HG03039 (cell line): ENCODE data around the gene SMIM32.

Source experiments
- ATAC-seq: cut with Tn5 transposase; IDR thresholded peaks from one replicate; pipeline ENCODE4 v1.9.1; 2021; ENCODE audit warnings: mild to moderate bottlenecking, moderate library complexity; ENCODE audit not compliant: unreplicated experiment

The SMIM32 gene

DNA sequence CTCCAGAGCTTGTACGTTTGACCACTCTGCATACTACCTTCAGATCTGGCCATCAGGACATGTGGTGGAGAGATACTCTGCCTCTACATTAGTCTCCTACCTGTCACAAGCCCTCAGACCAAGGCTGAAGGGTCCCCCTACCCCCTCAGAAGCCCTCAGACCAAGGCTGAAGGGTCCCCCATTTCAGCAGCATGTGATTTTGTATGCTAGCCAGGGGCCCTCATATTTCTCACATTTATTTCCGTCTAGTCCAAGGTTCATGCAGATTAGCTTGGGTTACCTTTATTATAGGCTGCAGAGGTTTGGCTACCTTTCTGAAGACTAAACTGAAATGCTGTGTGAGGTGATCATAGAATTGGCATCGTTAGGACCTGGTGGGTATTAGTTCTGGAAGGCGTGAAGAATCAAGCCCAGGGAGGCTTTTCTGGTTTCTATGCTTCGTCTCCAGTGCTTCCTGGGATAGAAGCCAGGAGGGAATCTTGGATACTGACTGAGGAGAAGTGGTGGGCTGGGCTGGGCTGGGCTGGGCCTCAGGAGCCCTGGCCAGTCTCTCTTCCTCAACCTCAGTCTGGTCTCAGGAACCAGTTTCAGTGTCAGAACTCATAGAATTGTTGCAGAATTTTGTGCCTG, 2.8 kb downstream of the SMIM32 start:
- ATAC-seq: no peak

DNA sequence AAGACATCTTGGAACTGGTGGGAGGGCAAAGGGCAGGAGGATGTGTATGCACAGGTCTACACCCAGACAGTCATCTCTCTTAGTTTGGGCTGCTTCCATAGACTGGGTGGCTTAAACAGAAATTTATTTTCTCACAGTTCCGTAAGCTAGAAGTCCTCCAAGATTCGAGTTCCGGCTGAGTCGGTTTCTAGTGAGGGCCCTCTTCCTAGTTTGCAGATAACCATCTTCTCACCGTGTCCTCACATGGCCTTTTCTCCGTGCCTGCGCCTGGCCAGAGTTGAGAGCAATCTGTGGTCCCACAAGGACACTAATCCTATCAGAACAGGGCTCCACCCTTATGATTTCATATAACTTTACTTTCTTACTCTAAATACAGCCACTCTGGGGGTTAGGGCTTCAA, 4.1 kb downstream of the SMIM32 start:
- ATAC-seq: no peak

DNA sequence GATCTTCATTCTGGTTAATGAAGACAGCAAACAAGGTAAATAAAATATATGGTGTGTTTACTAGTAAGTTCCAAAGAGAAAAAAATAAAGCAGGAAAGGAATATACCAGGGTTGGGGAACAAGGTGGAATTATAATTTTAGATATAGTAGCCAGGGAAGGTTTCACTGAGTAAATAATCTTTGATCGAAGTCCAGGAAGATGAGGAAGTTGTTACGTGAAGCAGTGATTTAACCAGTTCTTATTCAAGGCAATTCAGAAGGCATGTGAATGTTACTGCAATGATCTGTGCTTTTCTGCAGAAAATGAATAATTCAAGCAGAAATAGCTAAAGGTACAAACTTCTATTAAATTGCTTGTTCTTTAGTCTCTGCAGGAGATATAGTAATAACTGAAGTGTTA, 6.2 kb downstream of the SMIM32 start:
- ATAC-seq: no peak

DNA sequence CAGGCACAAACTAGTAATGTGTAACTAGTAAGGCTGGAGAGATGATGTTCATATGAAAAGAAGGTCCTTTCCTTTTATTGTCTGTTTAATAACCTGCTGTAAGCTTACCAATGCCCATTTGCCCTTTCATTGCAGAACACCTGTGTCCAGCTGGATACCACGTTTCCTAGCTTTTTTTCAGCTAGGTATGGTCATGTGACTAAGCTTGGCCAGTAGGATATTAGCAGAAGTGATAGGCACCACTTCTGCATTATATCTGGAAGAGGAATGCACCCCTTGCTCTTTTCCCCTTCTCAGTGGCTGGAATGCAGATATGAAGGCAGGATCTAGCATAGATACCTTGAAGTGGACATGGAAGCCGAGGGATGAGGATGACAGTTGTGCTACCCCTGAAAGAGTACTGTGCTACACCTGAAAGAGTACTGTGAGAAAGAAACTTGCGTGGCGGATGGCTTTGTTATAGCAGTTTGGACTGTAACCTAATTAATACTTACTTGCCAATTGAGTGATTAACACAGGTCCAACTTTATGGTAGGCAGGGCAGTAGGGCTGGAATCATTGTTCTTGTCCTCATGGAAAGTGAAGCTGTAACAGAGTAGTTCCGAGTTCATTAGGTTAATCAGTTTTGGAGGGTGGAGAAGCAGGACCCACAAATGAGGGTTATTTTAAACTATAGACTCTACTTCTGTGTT, 6.8 kb downstream of the SMIM32 start:
- ATAC-seq: no peak

DNA sequence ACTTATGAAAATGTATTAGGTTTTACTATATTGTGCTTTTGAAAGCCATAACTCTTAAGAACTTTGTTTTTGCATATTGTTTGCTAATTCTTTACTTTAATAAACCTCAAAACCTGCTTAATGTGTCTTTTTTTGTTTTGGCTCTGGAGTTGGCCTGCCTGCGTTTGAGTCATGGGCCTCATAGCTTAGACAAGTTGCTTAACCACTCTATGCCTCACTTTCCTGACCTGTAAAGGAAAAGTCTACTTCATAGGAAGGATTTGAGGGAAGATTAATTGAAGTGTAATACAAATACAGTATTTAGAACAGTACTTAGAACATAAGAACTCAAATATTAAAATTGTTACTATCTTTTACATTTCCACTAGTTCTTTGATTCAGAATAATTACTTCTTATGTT, 10.3 kb downstream of the SMIM32 start:
- ATAC-seq: no peak

DNA sequence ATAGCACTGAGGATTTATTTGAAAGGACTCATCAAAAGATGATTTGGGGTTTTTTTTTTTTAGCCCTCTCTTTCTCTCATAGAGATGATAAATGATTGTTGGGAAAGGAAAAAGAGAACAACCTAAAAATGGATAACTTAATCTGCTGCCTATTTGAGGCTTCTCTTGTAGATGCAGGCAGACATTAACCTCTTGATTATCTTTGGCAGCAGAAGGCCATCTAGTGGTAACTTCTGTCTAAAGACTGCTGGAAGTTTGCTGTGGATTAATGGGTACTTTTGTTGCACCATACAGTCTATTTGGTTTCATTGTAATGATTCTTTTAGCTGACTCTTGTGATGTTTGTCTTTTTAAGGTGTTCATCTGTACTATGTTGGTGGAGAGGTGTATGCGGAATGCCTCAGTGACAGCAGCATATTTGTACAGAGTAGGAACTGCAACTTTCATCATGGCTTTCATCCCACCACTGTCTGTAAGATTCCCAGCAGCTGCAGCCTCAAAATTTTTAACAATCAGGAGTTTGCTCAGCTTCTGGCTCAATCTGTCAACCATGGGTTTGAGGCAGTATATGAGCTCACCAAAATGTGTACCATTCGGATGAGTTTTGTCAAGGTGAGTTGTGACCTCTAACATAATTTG, 18.8 kb downstream of the SMIM32 start:
- ATAC-seq: no peak

DNA sequence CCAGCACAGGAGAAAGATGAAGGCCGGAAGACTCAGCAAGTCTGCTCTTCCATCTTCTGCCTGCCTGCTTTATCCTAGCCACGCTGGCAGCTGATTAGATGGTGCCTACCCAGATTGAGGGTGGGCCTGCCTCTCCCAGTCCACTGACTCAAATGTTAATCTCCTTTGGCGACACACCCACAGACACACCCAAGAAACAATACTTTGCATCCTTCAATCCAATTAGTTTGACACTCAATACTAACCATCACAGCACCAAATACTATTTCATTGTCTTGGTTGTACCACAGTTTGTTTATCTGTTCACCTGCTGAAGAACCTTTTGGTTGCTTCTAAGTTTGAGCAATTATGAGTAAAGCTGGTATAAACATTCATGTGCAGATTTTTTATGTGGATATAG, 23.7 kb downstream of the SMIM32 start:
- ATAC-seq: no peak

DNA sequence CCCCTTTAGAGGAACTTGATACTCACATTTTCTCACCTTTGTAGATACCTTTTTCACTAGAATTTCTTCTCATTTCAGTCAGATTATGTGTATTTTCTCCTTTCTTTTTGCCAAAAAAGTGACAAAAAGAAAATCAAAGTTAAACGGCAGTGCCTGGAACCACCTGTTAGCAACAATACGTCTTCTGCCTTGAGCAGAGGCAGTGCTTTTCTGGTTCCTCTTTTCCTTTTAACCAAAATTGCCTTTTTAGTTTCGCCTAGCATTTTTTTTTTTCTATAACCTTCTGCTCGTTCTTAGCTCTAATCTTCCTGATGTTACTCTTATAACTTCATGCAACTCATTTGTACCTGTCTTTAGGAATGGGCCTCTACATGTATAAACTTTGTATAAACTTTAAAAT, 26.1 kb downstream of the SMIM32 start:
- peak; percentile 61 for ATAC-seq

DNA sequence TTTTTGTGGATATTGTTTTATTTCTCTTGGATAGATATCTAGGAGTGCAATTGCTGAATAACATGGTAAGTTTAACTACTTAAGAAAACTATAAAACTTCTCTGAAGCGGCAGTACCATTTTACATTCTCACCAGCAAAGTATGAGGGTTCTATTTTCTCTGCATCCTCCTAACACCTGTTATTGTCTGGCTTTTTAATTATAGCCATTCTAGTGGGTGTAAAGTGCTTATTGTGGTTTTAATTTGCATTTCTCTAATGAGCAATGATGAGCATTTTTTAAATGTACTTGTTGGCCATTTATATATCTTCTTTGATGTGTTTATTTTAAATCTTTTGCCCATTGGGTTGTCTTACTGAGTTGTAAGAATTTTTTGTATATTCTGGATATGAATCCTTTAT, 28.7 kb downstream of the SMIM32 start:
- no peak for ATAC-seq

DNA sequence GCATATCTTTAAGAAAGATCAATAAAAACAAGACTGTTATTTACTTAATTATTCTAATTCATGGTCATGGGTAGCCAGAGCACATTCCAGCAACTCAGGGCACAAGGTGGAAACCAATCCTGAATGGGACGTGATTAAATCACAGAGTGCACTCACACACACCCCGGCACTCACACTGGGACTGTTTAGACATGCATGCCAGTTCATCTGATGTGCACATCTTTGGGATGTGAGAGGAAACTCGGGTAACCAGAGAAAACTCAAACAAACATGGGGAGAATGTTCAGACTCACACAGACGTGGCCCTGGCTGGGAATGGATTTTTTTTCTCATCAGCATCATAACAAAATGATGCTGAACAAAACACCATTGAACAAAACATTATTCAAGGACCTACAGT, 31.0 kb downstream of the SMIM32 start:
- no peak for ATAC-seq

DNA sequence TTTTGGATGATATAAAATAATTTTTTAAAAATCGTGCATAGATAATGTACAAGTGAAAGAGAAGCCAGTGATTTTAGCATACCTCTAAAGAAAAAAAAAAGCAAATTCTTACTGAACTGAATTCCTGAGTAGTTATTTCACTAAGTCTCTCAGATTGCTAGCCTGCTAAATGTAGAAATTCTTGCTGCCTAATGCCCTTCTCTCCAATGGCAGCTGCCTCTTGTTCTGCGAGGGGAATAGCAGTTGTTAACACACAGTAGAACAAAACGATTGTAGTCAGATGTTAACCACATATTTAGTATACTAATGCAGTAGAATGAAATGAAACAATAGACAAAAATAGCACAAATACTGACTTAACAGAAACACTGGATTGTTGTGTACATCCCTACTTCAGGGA, 33.5 kb downstream of the SMIM32 start:
- ATAC-seq: no peak

DNA sequence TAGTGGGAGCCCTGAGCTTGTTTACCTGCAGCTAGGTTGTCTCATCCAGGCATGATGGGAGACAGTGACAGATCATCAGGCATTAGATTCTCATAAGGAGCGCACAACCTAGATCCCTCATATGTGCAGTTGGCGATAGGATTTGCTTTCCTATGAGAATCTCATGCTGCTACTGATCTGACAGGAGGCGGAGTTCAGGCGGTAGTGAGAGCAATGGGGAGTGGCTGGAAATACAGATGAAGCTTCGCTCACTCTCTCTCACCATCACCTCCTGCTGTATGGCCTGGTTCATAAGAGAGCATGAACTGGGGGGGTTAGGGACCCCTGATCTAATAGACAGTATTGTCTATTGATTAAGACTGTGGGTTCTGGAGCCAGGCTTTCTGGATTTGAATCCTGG, 35.4 kb downstream of the SMIM32 start:
- ATAC-seq: no peak

DNA sequence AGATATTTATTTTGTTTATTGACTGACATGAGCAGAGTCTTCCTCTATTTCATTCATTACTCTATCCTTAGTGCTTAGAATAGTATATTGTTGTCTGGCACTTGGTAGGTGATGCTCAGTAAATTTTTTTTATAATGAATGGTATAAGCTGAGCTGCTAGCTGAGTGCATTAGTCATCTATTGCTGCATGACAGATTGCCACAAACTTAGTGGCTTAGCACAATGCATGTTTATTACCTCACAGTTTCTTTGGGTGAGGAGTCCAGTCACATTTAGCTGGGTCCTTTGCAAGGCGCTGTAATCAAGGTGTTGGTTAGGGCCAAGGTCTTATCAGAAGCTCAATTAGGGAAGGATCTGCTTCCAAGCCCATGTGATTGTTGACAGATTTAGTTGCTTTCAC, 37.2 kb downstream of the SMIM32 start:
- ATAC-seq: no peak

DNA sequence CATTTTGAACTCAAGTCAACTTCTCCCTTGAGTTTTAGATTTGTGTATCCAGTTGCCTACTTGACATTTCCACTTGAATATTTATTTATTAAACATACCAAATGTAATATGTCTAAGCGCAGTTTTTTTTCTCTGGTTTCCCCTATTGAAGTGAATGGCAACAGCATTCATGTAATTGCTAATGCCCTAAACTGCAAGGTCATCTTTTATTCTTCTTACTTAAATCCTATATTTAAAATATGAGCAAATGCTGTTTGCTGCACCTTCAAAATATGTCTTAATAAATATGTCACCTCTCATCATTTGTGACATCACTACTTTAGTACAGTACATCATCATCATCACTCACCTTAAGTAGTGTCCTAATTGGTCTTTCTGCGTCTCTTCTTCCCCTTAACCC, 37.9 kb downstream of the SMIM32 start:
- ATAC-seq: no peak

DNA sequence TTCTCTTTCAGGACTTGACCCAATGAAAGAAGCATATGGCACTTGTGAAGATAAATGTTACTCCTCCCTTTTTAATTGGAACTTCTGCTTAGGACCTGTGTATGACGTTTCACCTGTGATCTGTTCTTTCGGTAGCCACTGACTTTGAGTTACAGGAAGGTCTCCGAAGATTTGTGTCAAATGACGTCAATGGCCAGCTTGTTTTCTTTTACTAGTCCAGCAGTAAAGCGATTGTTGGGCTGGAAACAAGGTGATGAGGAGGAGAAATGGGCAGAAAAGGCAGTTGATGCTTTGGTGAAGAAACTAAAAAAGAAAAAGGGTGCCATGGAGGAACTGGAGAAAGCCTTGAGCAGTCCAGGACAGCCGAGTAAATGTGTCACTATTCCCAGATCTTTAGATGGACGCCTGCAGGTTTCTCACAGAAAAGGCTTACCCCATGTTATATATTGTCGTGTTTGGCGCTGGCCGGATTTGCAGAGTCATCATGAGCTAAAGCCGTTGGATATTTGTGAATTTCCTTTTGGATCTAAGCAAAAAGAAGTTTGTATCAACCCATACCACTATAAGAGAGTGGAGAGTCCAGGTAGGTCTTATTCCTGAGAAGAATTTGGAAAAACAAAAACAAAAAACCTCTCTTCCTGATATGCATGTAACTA, 39.3 kb downstream of the SMIM32 start:
- no peak for ATAC-seq

DNA sequence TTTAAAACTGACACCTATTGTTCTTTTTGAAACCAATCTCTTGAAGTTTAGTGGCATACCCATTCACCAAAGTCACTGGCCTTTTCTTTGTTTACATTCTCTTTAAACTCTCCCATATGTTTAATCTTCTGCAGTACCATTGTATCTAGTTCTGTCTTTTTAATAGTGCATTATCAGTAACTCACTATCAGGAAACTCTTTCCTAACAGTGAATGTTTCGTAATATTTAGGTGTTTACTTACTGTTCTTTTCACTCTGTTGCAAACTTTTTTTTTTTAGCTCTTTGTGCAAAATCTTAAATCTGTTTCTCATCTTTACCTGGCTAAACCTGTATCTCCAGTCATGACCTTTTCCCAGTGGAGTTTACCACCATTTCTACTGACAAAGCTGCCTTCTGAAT, 43.1 kb downstream of the SMIM32 start:
- ATAC-seq: no peak

DNA sequence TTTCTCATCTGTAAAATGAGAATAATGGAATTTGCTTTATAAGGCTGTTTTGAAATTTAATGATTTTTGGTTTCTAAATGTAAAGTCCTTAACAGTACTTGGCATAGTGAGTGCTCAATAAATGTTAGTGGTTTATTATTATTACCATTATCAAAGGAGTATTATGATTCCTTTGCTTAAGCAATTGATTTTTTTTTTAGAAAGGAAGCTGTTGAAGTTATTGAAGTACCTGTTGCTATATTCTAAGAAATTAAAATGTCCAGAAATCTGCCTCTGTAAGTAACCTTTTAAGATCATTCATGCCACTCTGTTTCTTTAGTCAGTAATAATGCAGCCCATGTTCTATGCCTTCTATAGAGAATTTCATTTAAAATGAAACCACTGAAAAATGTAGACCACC, 45.3 kb downstream of the SMIM32 start:
- ATAC-seq: no peak

DNA sequence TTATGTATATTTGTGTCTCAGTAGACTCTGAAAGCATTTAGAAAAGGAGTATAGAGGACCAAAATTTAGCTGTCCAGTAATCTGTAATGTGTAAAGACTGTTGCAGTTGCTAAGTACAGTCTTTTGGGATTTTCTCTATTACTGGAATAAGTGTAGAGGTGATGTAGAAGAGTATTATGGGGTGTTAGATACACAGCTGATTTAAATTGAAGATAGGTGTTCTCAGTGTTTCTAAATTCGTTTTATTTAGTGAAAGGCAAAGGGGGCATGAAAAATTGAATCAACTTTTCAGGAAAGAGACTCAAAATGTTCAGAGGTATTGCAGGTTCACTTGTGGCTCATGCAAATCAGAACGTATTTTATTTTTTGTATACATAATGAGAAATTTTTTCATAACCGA, 46.8 kb downstream of the SMIM32 start:
- ATAC-seq: no peak

DNA sequence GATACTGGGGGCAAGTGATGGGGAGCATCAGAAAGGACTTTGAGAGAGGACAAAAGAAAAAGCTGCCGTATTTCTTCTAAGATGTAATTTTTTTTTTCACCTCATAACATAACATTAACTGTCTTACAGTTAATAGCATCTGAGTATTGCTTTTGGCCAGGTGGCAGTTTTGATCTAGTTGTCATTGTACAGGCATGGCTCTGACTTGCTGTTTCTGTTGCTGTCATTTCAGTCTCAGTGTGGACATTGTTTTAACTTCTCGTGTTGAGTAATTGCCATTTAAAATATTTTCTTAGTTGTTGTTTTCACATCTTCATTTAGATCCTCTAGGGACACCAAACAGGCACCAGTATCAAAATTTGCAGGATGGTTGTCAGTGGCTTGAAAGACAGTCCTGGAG, 47.9 kb downstream of the SMIM32 start:
- peak; percentile 52 for ATAC-seq

DNA sequence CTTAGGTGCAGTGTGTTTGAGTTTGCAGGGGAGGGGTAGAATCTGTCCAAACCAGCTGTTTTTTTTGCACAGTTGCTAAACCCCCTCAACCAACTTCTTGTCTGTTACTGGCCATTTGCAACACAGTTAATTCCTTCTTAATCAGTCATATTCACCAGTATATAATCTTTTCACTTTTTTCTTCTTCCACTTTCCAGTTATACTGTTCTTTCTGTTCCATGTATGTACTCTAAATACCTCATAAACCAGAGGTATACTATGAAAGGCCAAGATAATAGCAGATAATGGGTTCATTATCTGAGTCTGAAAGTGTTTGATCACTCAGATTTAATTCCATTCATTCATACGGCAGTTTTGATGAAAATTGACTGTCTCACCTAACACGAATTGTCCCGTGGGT, 49.2 kb downstream of the SMIM32 start:
- no peak for ATAC-seq

DNA sequence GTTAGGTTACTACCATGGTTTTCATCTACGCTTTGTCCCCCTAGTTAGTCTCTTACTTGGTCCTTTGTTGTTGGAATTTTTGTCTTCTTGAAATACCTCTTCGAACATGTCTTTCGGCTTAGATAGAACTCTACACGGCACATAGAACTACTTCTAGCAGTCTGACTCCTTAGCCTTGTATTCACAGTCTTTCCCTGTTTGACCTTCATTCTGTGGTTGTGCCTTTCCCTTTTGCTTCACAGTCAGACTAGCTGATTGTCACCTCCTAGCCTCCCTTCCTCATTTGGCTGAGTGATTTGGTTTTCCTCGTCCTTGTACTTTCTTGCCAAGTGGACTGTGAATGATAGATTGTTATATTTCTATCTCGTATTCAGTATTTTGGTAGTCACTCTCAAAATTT, 49.6 kb downstream of the SMIM32 start:
- no peak for ATAC-seq

DNA sequence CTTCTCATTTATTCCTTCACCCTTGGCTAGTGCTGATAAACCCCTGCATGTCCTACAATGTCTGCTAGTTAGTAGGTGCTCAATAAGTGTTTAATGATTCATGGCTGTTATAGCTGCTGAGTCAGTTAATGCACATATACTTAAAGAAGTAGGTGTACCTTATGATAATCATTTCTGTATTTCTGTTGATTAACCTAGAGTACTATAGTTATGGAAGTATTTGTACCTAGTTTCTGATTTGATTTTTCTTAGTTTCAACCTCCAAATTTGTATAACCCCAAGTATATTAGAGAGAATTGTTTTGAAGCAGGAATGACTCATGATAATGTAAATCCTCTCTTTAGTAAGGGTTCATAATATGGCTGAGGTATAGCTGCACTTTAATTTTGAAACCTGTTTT, 51.4 kb downstream of the SMIM32 start:
- ATAC-seq: peak; percentile 76
